ENCODE results near the gene CHRDL1. TPM values are rescaled to one million over a fixed set of nuclear protein-coding genes. Genes with fewer than 3 reads are reported as not detected.

Gene CHRDL1
- total and polyA plus RNA-seq, 3 experiments from 2014 or later = not detected

- Mint-ChIP-seq H3K27ac (no peak overlapping the region), H3K27me3 (peaks cover 0 to 11% of the 10 kb centered on the region in 2 donors), H3K4me1 (no peaks in the 10 kb centered on the region), H3K9me3 (no peaks in the 10 kb centered on the region), H3K4me3 (no peak overlapping the region), H3K36me3 (no peaks in the 10 kb centered on the region)
- no peak for DNase-seq
- no peak overlapping the region for H3K27ac ChIP-seq (ENCODE audit: low read depth, low read length)
- CTCF ChIA-PET = no interaction called here
- no peaks in the 10 kb centered on the region for H3K9me3 ChIP-seq (ENCODE audit: low read length)
- no peaks in the 10 kb centered on the region for H3K4me1 ChIP-seq (ENCODE audit: insufficient read depth, low read length)
- H3K4me3 ChIP-seq (ENCODE audit: low read length) = no peak overlapping the region
- no peaks in the 10 kb centered on the region for H3K27me3 ChIP-seq (ENCODE audit: insufficient read depth, low read length, poor library complexity, severe bottlenecking)
- H3K36me3 ChIP-seq (ENCODE audit: insufficient read depth, low read length) = no peaks in the 10 kb centered on the region
- POLR2A ChIA-PET = no interaction called here
Measured at GRCh38 chrX:110804446-110804845, 8.8 kb upstream of the CHRDL1 start.

GRCh38 chrX:110803506-110803905 is 7.9 kb upstream of the CHRDL1 start:
- Histone ChIP-seq H3K27me3 (ENCODE audit: insufficient read depth, low read length, poor library complexity, severe bottlenecking) (no peaks in the 10 kb centered on the region), H3K36me3 (ENCODE audit: insufficient read depth, low read length) (no peaks in the 10 kb centered on the region), H3K4me3 (ENCODE audit: low read length) (no peak overlapping the region), H3K9me3 (ENCODE audit: low read length) (no peaks in the 10 kb centered on the region), H3K4me1 (ENCODE audit: insufficient read depth, low read length) (no peaks in the 10 kb centered on the region), H3K27ac (ENCODE audit: low read depth, low read length) (no peak overlapping the region)
- ChIA-PET CTCF (no interaction called here), POLR2A (no interaction called here)
- H3K9me3 Mint-ChIP-seq = no peaks in the 10 kb centered on the region
- no peak overlapping the region for H3K27ac Mint-ChIP-seq
- H3K36me3 Mint-ChIP-seq = no peaks in the 10 kb centered on the region
- no peak for DNase-seq
- H3K4me3 Mint-ChIP-seq = no peak overlapping the region
- no peaks in the 10 kb centered on the region for H3K4me1 Mint-ChIP-seq
- peaks cover 0 to 11% of the 10 kb centered on the region in 2 donors for H3K27me3 Mint-ChIP-seq

- Histone ChIP-seq H3K27ac (ENCODE audit: low read depth, low read length) (no peak overlapping the region), H3K27me3 (ENCODE audit: insufficient read depth, low read length, poor library complexity, severe bottlenecking) (no peaks in the 10 kb centered on the region), H3K4me1 (ENCODE audit: insufficient read depth, low read length) (no peaks in the 10 kb centered on the region), H3K9me3 (ENCODE audit: low read length) (no peaks in the 10 kb centered on the region), H3K4me3 (ENCODE audit: low read length) (no peak overlapping the region), H3K36me3 (ENCODE audit: insufficient read depth, low read length) (no peaks in the 10 kb centered on the region)
- peaks cover 0 to 3% (median 0%) of the 10 kb centered on the region in 3 donors for H3K4me1 Mint-ChIP-seq
- ChIA-PET CTCF (no interaction called here), POLR2A (no interaction called here)
- peaks cover 0 to 5% (median 0%) of the 10 kb centered on the region in 5 donors for H3K9me3 Mint-ChIP-seq
- no peak for DNase-seq
- H3K27me3 Mint-ChIP-seq = peaks cover 15 to 21% of the 10 kb centered on the region in 2 donors
- H3K36me3 Mint-ChIP-seq = no peaks in the 10 kb centered on the region
- H3K4me3 Mint-ChIP-seq = no peak overlapping the region
- H3K27ac Mint-ChIP-seq = no peak overlapping the region
Measured at GRCh38 chrX:110796407-110796697, 735 bp upstream of the CHRDL1 start.

GRCh38 chrX:110794601-110795000 is 1.0 kb downstream of the CHRDL1 start:
- Mint-ChIP-seq H3K4me3 (no peak overlapping the region), H3K36me3 (no peaks in the 10 kb centered on the region), H3K27me3 (peaks cover 15 to 23% of the 10 kb centered on the region in 2 donors), H3K4me1 (peaks cover 0 to 3% (median 0%) of the 10 kb centered on the region in 3 donors), H3K9me3 (peaks cover 0 to 5% (median 0%) of the 10 kb centered on the region in 5 donors), H3K27ac (no peak overlapping the region)
- ChIA-PET CTCF (no interaction called here), POLR2A (no interaction called here)
- DNase-seq = no peak
- H3K4me1 ChIP-seq (ENCODE audit: insufficient read depth, low read length) = no peaks in the 10 kb centered on the region
- H3K4me3 ChIP-seq (ENCODE audit: low read length) = no peak overlapping the region
- H3K36me3 ChIP-seq (ENCODE audit: insufficient read depth, low read length) = no peaks in the 10 kb centered on the region
- no peak overlapping the region for H3K27ac ChIP-seq (ENCODE audit: low read depth, low read length)
- H3K27me3 ChIP-seq (ENCODE audit: insufficient read depth, low read length, poor library complexity, severe bottlenecking) = no peaks in the 10 kb centered on the region
- H3K9me3 ChIP-seq (ENCODE audit: low read length) = no peaks in the 10 kb centered on the region

- Mint-ChIP-seq H3K27me3 (peaks cover 4 to 16% of the 10 kb centered on the region in 2 donors), H3K4me3 (no peak overlapping the region), H3K4me1 (no peaks in the 10 kb centered on the region), H3K9me3 (peaks cover 0 to 5% (median 0%) of the 10 kb centered on the region in 5 donors), H3K27ac (no peak overlapping the region), H3K36me3 (no peaks in the 10 kb centered on the region)
- DNase-seq = no peak
- H3K9me3 ChIP-seq (ENCODE audit: low read length) = no peaks in the 10 kb centered on the region
- no peaks in the 10 kb centered on the region for H3K4me1 ChIP-seq (ENCODE audit: insufficient read depth, low read length)
- no peak overlapping the region for H3K4me3 ChIP-seq (ENCODE audit: low read length)
- H3K27me3 ChIP-seq (ENCODE audit: insufficient read depth, low read length, poor library complexity, severe bottlenecking) = no peaks in the 10 kb centered on the region
- no peaks in the 10 kb centered on the region for H3K36me3 ChIP-seq (ENCODE audit: insufficient read depth, low read length)
- ChIA-PET POLR2A (no interaction called here), CTCF (no interaction called here)
- H3K27ac ChIP-seq (ENCODE audit: low read depth, low read length) = no peak overlapping the region
Measured at GRCh38 chrX:110791071-110791470, 4.5 kb downstream of the CHRDL1 start.

- Histone ChIP-seq H3K4me1 (ENCODE audit: insufficient read depth, low read length) (no peaks in the 10 kb centered on the region), H3K9me3 (ENCODE audit: low read length) (no peaks in the 10 kb centered on the region), H3K36me3 (ENCODE audit: insufficient read depth, low read length) (no peaks in the 10 kb centered on the region), H3K27ac (ENCODE audit: low read depth, low read length) (no peak overlapping the region), H3K27me3 (ENCODE audit: insufficient read depth, low read length, poor library complexity, severe bottlenecking) (no peaks in the 10 kb centered on the region), H3K4me3 (ENCODE audit: low read length) (no peak overlapping the region)
- ChIA-PET POLR2A (no interaction called here), CTCF (no interaction called here)
- H3K27me3 Mint-ChIP-seq = peaks cover 0 to 6% of the 10 kb centered on the region in 2 donors
- no peak for DNase-seq
- H3K27ac Mint-ChIP-seq = no peak overlapping the region
- no peaks in the 10 kb centered on the region for H3K9me3 Mint-ChIP-seq
- no peaks in the 10 kb centered on the region for H3K36me3 Mint-ChIP-seq
- H3K4me3 Mint-ChIP-seq = no peak overlapping the region
- H3K4me1 Mint-ChIP-seq = no peaks in the 10 kb centered on the region
Measured at GRCh38 chrX:110786486-110786885, 9.1 kb downstream of the CHRDL1 start.

- no peak overlapping the region for H3K4me3 Mint-ChIP-seq
- no peak overlapping the region for H3K27ac ChIP-seq (ENCODE audit: low read depth, low read length)
- no peak overlapping the region for H3K27ac Mint-ChIP-seq
- POLR2A ChIA-PET = no interaction called here
- H3K27me3 Mint-ChIP-seq = peaks cover 0 to 2% of the 10 kb centered on the region in 2 donors
- no peaks in the 10 kb centered on the region for H3K27me3 ChIP-seq (ENCODE audit: insufficient read depth, low read length, poor library complexity, severe bottlenecking)
- CTCF ChIA-PET = no interaction called here
- no peaks in the 10 kb centered on the region for H3K36me3 ChIP-seq (ENCODE audit: insufficient read depth, low read length)
- peaks cover 0 to 9% (median 7%) of the 10 kb centered on the region in 5 donors for H3K9me3 Mint-ChIP-seq
- H3K9me3 ChIP-seq (ENCODE audit: low read length) = no peaks in the 10 kb centered on the region
- no peaks in the 10 kb centered on the region for H3K4me1 ChIP-seq (ENCODE audit: insufficient read depth, low read length)
- no peaks in the 10 kb centered on the region for H3K36me3 Mint-ChIP-seq
- no peak for DNase-seq
- H3K4me3 ChIP-seq (ENCODE audit: low read length) = no peak overlapping the region
- no peaks in the 10 kb centered on the region for H3K4me1 Mint-ChIP-seq
Measured at GRCh38 chrX:110759785-110760184, 35.8 kb downstream of the CHRDL1 start.

- POLR2A ChIA-PET = no interaction called here
- CTCF ChIA-PET = no interaction called here
- Histone ChIP-seq H3K4me3 (ENCODE audit: low read length) (no peak overlapping the region), H3K27ac (ENCODE audit: low read depth, low read length) (no peak overlapping the region), H3K4me1 (ENCODE audit: insufficient read depth, low read length) (no peaks in the 10 kb centered on the region), H3K36me3 (ENCODE audit: insufficient read depth, low read length) (no peaks in the 10 kb centered on the region), H3K9me3 (ENCODE audit: low read length) (no peaks in the 10 kb centered on the region), H3K27me3 (ENCODE audit: insufficient read depth, low read length, poor library complexity, severe bottlenecking) (no peaks in the 10 kb centered on the region)
- Mint-ChIP-seq H3K4me3 (no peak overlapping the region), H3K27ac (no peak overlapping the region), H3K27me3 (peaks cover 0 to 2% of the 10 kb centered on the region in 2 donors), H3K4me1 (no peaks in the 10 kb centered on the region), H3K9me3 (peaks cover 0 to 3% (median 3%) of the 10 kb centered on the region in 5 donors), H3K36me3 (no peaks in the 10 kb centered on the region)
- no peak for DNase-seq
Measured at GRCh38 chrX:110758781-110759422, 36.7 kb downstream of the CHRDL1 start.

GRCh38 chrX:110755611-110756010 is 40.0 kb downstream of the CHRDL1 start:
- no peaks in the 10 kb centered on the region for H3K27me3 ChIP-seq (ENCODE audit: insufficient read depth, low read length, poor library complexity, severe bottlenecking)
- no peaks in the 10 kb centered on the region for H3K36me3 Mint-ChIP-seq

More at GRCh38 chrX:110755611-110756010, 40.0 kb downstream of the CHRDL1 start:
- ChIA-PET CTCF (no interaction called here), POLR2A (no interaction called here)
- H3K4me3 ChIP-seq (ENCODE audit: low read length) = no peak overlapping the region
- H3K27ac Mint-ChIP-seq = no peak overlapping the region
- H3K4me3 Mint-ChIP-seq = no peak overlapping the region
- H3K27me3 Mint-ChIP-seq = peaks cover 0 to 3% of the 10 kb centered on the region in 2 donors
- peaks cover 0 to 3% (median 0%) of the 10 kb centered on the region in 5 donors for H3K9me3 Mint-ChIP-seq
- DNase-seq = no peak
- H3K27ac ChIP-seq (ENCODE audit: low read depth, low read length) = no peak overlapping the region
- H3K4me1 Mint-ChIP-seq = no peaks in the 10 kb centered on the region
- no peaks in the 10 kb centered on the region for H3K9me3 ChIP-seq (ENCODE audit: low read length)
- H3K4me1 ChIP-seq (ENCODE audit: insufficient read depth, low read length) = no peaks in the 10 kb centered on the region
- H3K36me3 ChIP-seq (ENCODE audit: insufficient read depth, low read length) = no peaks in the 10 kb centered on the region
